Astrocyte of the cerebellum (primary cell): ENCODE measurements around the gene COL20A1.
A peak's percentile ranks its signal among the peaks of the same experiment; 100 is the strongest.
"Not testable (repeated sequence)": the region's sequence is repeated elsewhere in the genome, so short reads cannot be mapped to it uniquely, and the experiment has no call there.

ENCODE experiments used
- DNase-seq: peaks from one replicate; pipeline ENCODE4 v3.0.0-alpha.2; 2011; ENCODE audit warnings: low read depth
- H3K4me3 ChIP-seq: 2 replicates; pipeline ENCODE4 v1.5.1; 2011; ENCODE audit warnings: mild to moderate bottlenecking, low read depth, low read length, moderate library complexity
- in situ Hi-C: cut with HindIII; loops from 2 replicates; pipeline ENCODE4 v1.10.0; 2017; ENCODE audit warnings: low sequenced_read_pairs
- TF ChIP-seq, protein P1 (sequence below): IDR thresholded peaks from 2 replicates; pipeline ENCODE4 v1.5.1; 2012; ENCODE audit warnings: low read length, low read depth, moderate library complexity, mild to moderate bottlenecking; ENCODE audit errors: missing control alignments

The COL20A1 gene

GRCh38 chr20:63249891-63250290 lies 43.1 kb upstream of the COL20A1 start:
- TF ChIP-seq, protein P1, sequence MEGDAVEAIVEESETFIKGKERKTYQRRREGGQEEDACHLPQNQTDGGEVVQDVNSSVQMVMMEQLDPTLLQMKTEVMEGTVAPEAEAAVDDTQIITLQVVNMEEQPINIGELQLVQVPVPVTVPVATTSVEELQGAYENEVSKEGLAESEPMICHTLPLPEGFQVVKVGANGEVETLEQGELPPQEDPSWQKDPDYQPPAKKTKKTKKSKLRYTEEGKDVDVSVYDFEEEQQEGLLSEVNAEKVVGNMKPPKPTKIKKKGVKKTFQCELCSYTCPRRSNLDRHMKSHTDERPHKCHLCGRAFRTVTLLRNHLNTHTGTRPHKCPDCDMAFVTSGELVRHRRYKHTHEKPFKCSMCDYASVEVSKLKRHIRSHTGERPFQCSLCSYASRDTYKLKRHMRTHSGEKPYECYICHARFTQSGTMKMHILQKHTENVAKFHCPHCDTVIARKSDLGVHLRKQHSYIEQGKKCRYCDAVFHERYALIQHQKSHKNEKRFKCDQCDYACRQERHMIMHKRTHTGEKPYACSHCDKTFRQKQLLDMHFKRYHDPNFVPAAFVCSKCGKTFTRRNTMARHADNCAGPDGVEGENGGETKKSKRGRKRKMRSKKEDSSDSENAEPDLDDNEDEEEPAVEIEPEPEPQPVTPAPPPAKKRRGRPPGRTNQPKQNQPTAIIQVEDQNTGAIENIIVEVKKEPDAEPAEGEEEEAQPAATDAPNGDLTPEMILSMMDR = no peak
- no peak overlapping the region for H3K4me3 ChIP-seq
- in situ Hi-C loops = no loop called here

GRCh38 chr20:63251350-63251749 lies 41.6 kb upstream of the COL20A1 start:
- H3K4me3 ChIP-seq, in situ Hi-C loops, DNase-seq: not testable (repeated sequence)
- TF ChIP-seq, protein P1 = peak; percentile 11

More at GRCh38 chr20:63249891-63250290, 43.1 kb upstream of the COL20A1 start:
- DNase-seq = no peak

- in situ Hi-C loops = no loop called here
- H3K4me3 ChIP-seq = no peak overlapping the region
- no peak for DNase-seq
- TF ChIP-seq, protein P1 = no peak
Measured at GRCh38 chr20:63252284-63252711, 40.7 kb upstream of the COL20A1 start.

- DNase-seq = no peak
- in situ Hi-C loops = no loop called here
- H3K4me3 ChIP-seq = no peak overlapping the region
- TF ChIP-seq, protein P1 = no peak
Measured at GRCh38 chr20:63253065-63253437, 39.9 kb upstream of the COL20A1 start.

- in situ Hi-C loops = no loop called here
- TF ChIP-seq, protein P1 = no peak
- no peak for DNase-seq
- no peak overlapping the region for H3K4me3 ChIP-seq
Measured at GRCh38 chr20:63253438-63254231, 39.4 kb upstream of the COL20A1 start.

GRCh38 chr20:63254232-63254605 lies 38.8 kb upstream of the COL20A1 start, which contains the start of gene NKAIN4:
TSS of gene NKAIN4 (minus strand) at chr20:63254463. CDS start at chr20:63254450, 13 bp downstream.
- TF ChIP-seq, protein P1 = no peak
- DNase-seq = no peak
- H3K4me3 ChIP-seq = no peak within 1 kb of the TSS
- in situ Hi-C loops = no loop called here
